ENCODE results near the gene DVL3.

DVL3 gene

DNA sequence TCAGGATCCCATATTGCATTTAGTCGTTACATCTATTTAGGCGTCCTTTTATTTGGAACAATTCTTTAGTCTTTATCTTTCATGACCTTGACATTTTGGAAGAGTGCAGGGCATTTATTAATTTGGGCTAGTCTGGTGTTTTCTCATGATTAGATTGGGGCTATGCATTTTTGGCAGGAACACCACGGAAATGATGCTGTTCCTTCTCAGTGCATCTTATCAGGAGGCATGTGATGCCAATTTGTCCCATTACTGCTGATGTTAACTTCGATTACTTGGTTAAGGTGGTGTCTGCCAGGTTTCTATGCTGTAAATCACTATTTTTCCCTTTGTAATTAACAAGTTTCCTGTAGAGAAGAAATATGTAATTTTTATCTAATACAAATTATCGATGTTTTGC lies 56.1 kb downstream of the DVL3 start:
- no peak for DNase-seq (ENCODE audit: low read depth)

GRCh38 chr3:184211718-184212117 lies 56.5 kb downstream of the DVL3 start:
- no peak for DNase-seq (ENCODE audit: low read depth)

GRCh38 chr3:184218814-184219213 lies 63.6 kb downstream of the DVL3 start:
- no peak for DNase-seq (ENCODE audit: low read depth)

- DNase-seq (ENCODE audit: low read depth) = no peak
Observed at GRCh38 chr3:184222521-184222920, 67.3 kb downstream of the DVL3 start.

Measured in iris pigment epithelial cell (primary cell).